Measurements from ENCODE around the gene TMEM270.
"Not testable (repeated sequence)": the region's sequence is repeated elsewhere in the genome, so short reads cannot be mapped to it uniquely, and the experiment has no call there.

DNA sequence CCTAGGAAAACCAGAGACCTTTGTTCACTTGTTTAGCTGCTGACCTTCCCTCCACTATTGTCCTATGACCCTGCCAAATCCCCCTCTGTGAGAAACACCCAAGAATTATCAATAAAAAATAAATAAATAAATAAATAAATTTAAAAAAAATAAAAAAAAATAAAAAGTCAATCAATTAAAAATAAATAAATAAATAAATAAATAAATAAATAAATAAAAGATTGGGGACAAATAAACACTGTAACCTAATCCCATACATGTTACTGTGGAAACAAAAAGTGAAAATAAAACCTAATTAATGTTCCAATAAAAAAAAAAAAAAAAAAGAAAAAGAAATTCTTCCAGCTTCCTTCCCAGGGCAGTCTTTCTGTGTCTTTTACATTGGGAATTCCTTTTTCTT lies 23.8 kb upstream of the TMEM270 start:
- TF ChIP-seq, protein P1, sequence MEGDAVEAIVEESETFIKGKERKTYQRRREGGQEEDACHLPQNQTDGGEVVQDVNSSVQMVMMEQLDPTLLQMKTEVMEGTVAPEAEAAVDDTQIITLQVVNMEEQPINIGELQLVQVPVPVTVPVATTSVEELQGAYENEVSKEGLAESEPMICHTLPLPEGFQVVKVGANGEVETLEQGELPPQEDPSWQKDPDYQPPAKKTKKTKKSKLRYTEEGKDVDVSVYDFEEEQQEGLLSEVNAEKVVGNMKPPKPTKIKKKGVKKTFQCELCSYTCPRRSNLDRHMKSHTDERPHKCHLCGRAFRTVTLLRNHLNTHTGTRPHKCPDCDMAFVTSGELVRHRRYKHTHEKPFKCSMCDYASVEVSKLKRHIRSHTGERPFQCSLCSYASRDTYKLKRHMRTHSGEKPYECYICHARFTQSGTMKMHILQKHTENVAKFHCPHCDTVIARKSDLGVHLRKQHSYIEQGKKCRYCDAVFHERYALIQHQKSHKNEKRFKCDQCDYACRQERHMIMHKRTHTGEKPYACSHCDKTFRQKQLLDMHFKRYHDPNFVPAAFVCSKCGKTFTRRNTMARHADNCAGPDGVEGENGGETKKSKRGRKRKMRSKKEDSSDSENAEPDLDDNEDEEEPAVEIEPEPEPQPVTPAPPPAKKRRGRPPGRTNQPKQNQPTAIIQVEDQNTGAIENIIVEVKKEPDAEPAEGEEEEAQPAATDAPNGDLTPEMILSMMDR (IDR thresholded peaks at IDR 0.05) = not testable (repeated sequence)
- TF ChIP-seq EP300, POLR2AphosphoS5, POLR2A (IDR thresholded peaks at IDR 0.05): not testable (repeated sequence)

Measured in gastroesophageal sphincter (tissue), 3 donors.